GM12878 (cell line): ENCODE measurements around the gene TCP11. TPM values are rescaled to one million over a fixed set of nuclear protein-coding genes. Genes with fewer than 3 reads are reported as not detected.

Source experiments
- ATAC-seq: fragments of 200-7000 bp; cut with Tn5 transposase; 3 replicates; pipeline ENCODE4 v1.9.1; 2020; ENCODE audit warnings: mild to moderate bottlenecking, moderate library complexity
- BruUV-seq: library from RNA; stranded (reverse); fragments of 400-500 nt; replicated peaks from 2 replicates; lab custom pipeline; 2021; lab: Mats Ljungman, UMichigan
- CTCF ChIA-PET: fragments of 300-600 bp; sonication (Branson Sonifier 250); formaldehyde crosslinking; extraction: SDS; loops from one replicate; lab custom pipeline; 2021; ENCODE audit warnings: inconsistent platforms; lab: Yijun Ruan, JAX
- POLR2A ChIA-PET: fragments of 350-600 bp; formaldehyde crosslinking; extraction: SDS; loops from one replicate; lab custom pipeline; 2021; ENCODE audit warnings: inconsistent platforms; lab: Charles Lee
- RAD21 ChIA-PET: fragments of 300-600 bp; sonication (Branson Sonifier 250); formaldehyde crosslinking; loops from one replicate; lab custom pipeline; 2023; ENCODE audit warnings: antibody characterized with exemption; ENCODE audit not compliant: unreplicated experiment; lab: Charles Lee
- SMC1A ChIA-PET: fragments of 300-600 bp; sonication (Branson Sonifier 250); formaldehyde crosslinking; loops from one replicate; lab custom pipeline; 2023; ENCODE audit not compliant: unreplicated experiment, uncharacterized antibody; lab: Charles Lee
- DNase-seq: peaks from one replicate; pipeline ENCODE4 v3.0.0-alpha.2; 2011; ENCODE audit warnings: low read depth, low spot score
- FAIRE-seq: peaks from 3 replicates; lab custom pipeline; 2011; peaks lifted over from hg19 to GRCh38; lab: Jason Lieb, UNC
- H2AFZ ChIP-seq: 2 replicates; pipeline ENCODE4 v1.6.0; 2011; ENCODE audit warnings: low read depth, low read length, control low read depth; ENCODE audit not compliant: control insufficient read depth
- H3K27ac ChIP-seq: 2 replicates; pipeline ENCODE4 v1.5.1; 2011; ENCODE audit warnings: control low read depth; ENCODE audit not compliant: control insufficient read depth, insufficient read depth
- H3K27me3 ChIP-seq, 2 experiments: replicated peaks in 1 of 2; 2 replicates each; pipeline versions ENCODE4 v1.6.0 to v1.6.1; 2011; ENCODE audit warnings: low read length in 1 of 2; ENCODE audit not compliant: control insufficient read depth in 2 of 2, insufficient read depth in 2 of 2
- H3K36me3 ChIP-seq, 2 experiments: 2 replicates each; pipeline ENCODE4 v1.5.1; 2011; ENCODE audit warnings: low read length in 1 of 2; ENCODE audit not compliant: control insufficient read depth in 2 of 2, insufficient read depth in 2 of 2
- H3K4me1 ChIP-seq: 2 replicates; pipeline ENCODE4 v1.6.1; 2011; ENCODE audit warnings: mild to moderate bottlenecking, low read length, moderate library complexity, mixed read lengths; ENCODE audit not compliant: control insufficient read depth, insufficient read depth
- H3K4me2 ChIP-seq: 2 replicates; pipeline ENCODE4 v1.6.0; 2011; ENCODE audit warnings: control low read depth; ENCODE audit not compliant: control insufficient read depth, insufficient read depth
- H3K4me3 ChIP-seq: fragments of 200-600 bp; sonication (generic); 2 replicates; pipeline ENCODE4 v1.5.1; 2016
- H3K79me2 ChIP-seq: 2 replicates; pipeline ENCODE4 v1.6.0; 2011; ENCODE audit warnings: low read length; ENCODE audit not compliant: control insufficient read depth, insufficient read depth
- H3K9ac ChIP-seq: 2 replicates; pipeline ENCODE4 v1.8.0; 2011; ENCODE audit warnings: low read length, control low read depth, mixed read lengths; ENCODE audit not compliant: control insufficient read depth, insufficient read depth
- H3K9me3 ChIP-seq: replicated peaks from 3 replicates; pipeline ENCODE4 v1.5.1; 2011; ENCODE audit warnings: mild to moderate bottlenecking, low read length; ENCODE audit not compliant: control insufficient read depth, insufficient read depth
- H4K20me1 ChIP-seq: 2 replicates; pipeline ENCODE4 v1.6.0; 2011; ENCODE audit not compliant: control insufficient read depth, insufficient read depth
- IKZF1 ChIP-seq: fragments of 450-650 bp; conservative IDR thresholded peaks from 2 replicates; pipeline ENCODE4 v1.6.1; 2017; ENCODE audit warnings: antibody characterized with exemption, mild to moderate bottlenecking
- IRF5 ChIP-seq: fragments of 450-650 bp; IDR thresholded peaks from 2 replicates; pipeline ENCODE4 v1.6.1; 2017; ENCODE audit warnings: borderline replicate concordance
- MYC ChIP-seq: IDR thresholded peaks from 2 replicates; pipeline ENCODE4 v1.6.1; 2011; ENCODE audit warnings: mild to moderate bottlenecking, low read length, moderate library complexity, inconsistent platforms; ENCODE audit not compliant: insufficient read depth, insufficient replicate concordance, insufficient read length, severe bottlenecking
- NFIC ChIP-seq: IDR thresholded peaks from 2 replicates; pipeline ENCODE4 v1.6.1; 2012; ENCODE audit warnings: low read depth, mild to moderate bottlenecking, inconsistent platforms, low read length, moderate library complexity
- RUNX3 ChIP-seq: IDR thresholded peaks from 2 replicates; pipeline ENCODE4 v1.6.1; 2012; ENCODE audit warnings: low read length, inconsistent platforms
- SIX5 ChIP-seq: IDR thresholded peaks from 2 replicates; pipeline ENCODE4 v1.6.1; 2011; ENCODE audit warnings: mild to moderate bottlenecking, low read depth, low read length, moderate library complexity; ENCODE audit not compliant: severe bottlenecking
- WRNIP1 ChIP-seq: IDR thresholded peaks from 2 replicates; pipeline ENCODE4 v1.6.1; 2011; ENCODE audit warnings: low read depth, low read length, improper control_type of control experiment, borderline replicate concordance
- ZNF217 ChIP-seq: fragments of 450-650 bp; IDR thresholded peaks from 2 replicates; pipeline ENCODE4 v1.6.1; 2017; ENCODE audit warnings: antibody characterized with exemption, mild to moderate bottlenecking
- WGBS: methylation state at CpG from one replicate; pipeline ENCODE4 v1.1.6; 2016; ENCODE audit warnings: low lambda C conversion rate; ENCODE audit not compliant: insufficient replicate concordance, insufficient coverage; ENCODE audit errors: missing lambda C conversion rate; 5-methylcytosine and 5-hydroxymethylcytosine counted together
- in situ Hi-C: fragments of 300-500 bp; cut with MboI; formaldehyde crosslinking; loops from 9 replicates; pipeline ENCODE4 v1.14.3; 2018; ENCODE audit warnings: mixed read lengths
- intact Hi-C: fragments of 100-400 bp; cut with micrococcal nuclease; formaldehyde crosslinking; loops from one replicate; pipeline ENCODE4 v1.14.2; 2022; ENCODE audit not compliant: unreplicated experiment
- polyA plus RNA-seq, 11 experiments: library from polyadenylated mRNA; depleted of rRNA in 4 of 11; unstranded in 6 of 11; stranded (reverse) in 5 of 11; fragments of >200 nt; fragmentation: Nextera tagmentation in 4 of 11; fragmentation: Illumina TruSeq in 1 of 11; extraction: Ambion mirVana in 4 of 11; extraction: Trizol in 1 of 11; gene quantifications; 1 replicate in 1 of 11; 2 replicates in 10 of 11; pipeline versions ENCODE4 v1.2.1 to v1.2.3, GENCODE V29; 2011 to 2016; ENCODE audit warnings: inconsistent platforms in 2 of 11, missing spikeins in 2 of 11, low read depth in 1 of 11
- total RNA-seq, 4 experiments: library from RNA; depleted of rRNA in 3 of 4; stranded (reverse); fragments of >200 nt in 3 of 4; fragmentation: Illumina TruSeq in 1 of 4; extraction: Trizol in 1 of 4; gene quantifications; 2 replicates each; pipeline versions ENCODE4 v1.2.1 to v1.2.3, GENCODE V29; 2013 to 2021

The TCP11 gene
- total and polyA plus RNA-seq, 10 of the 15 experiments (the other 5 are each of a cell fraction or from before 2014, with no cell fraction given): not detected

GRCh38 chr6:35173427-35174087 is 32.4 kb upstream of the TCP11 start (continued):
- TF ChIP-seq SIX5 (no peak), IKZF1 (no peak)

GRCh38 chr6:35173044-35173426 is 31.9 kb upstream of the TCP11 start:
- ChIA-PET CTCF (interaction anchor here (1.5 kb wide), 2 partner anchors 32 to 33 kb away, joined by 3 to 8 read pairs; no protein-coding TSS in a partner anchor), SMC1A (no interaction called here), RAD21 (no interaction called here), POLR2A (no interaction called here)
- no peaks in the 10 kb centered on the region for H3K36me3 ChIP-seq
- no peak overlapping the region for H3K4me3 ChIP-seq
- H3K9me3 ChIP-seq: no peaks in the 10 kb centered on the region; the same call in 2 of the 3 replicates
- no peak overlapping the region for H3K9ac ChIP-seq
- DNase-seq (no peak), ATAC-seq (no peak), FAIRE-seq (no peak)
- H4K20me1 ChIP-seq: no peaks in the 10 kb centered on the region
- H3K27me3 ChIP-seq: no peaks in the 10 kb centered on the region; a peak in 1 of 4 replicates
- H3K79me2 ChIP-seq: no peaks in the 10 kb centered on the region
- in situ Hi-C loops (no loop called here), intact Hi-C loops (no loop called here)
- no peak overlapping the region for H3K27ac ChIP-seq
- H2AFZ ChIP-seq: no peak overlapping the region
- no peaks in the 10 kb centered on the region for H3K4me1 ChIP-seq
- H3K4me2 ChIP-seq: no peak overlapping the region
- TF ChIP-seq NFIC (no peak), IRF5 (no peak), WRNIP1 (no peak), MYC (no peak), RUNX3 (no peak), ZNF217 (no peak)
- BruUV-seq: no TSS peak
- 54% methylated on average over 5 of the region's 5 CpGs for WGBS
